T-cell (primary cell): ENCODE results near the gene FLNB. TPM values are rescaled to one million over a fixed set of nuclear protein-coding genes. Genes with fewer than 3 reads are reported as not detected.
A peak's percentile ranks its signal among the peaks of the same experiment; 100 is the strongest.

ENCODE experiments used
- ATAC-seq, 4 experiments: fragments of 200-7000 bp in 3 of 4; fragments of 150-1000 bp in 1 of 4; cut with Tn5 transposase; replicated peaks in 1 of 4; 1 replicate in 3 of 4; 2 replicates in 1 of 4; pipeline ENCODE4 v1.10.0; 2021; ENCODE audit warnings: moderate library complexity in 3 of 4, mild to moderate bottlenecking in 2 of 4, moderate number of reproducible peaks in 1 of 4
- CTCF ChIA-PET, 2 donors: fragments of 300-600 bp; sonication (Branson Sonifier 250); formaldehyde crosslinking; loops; one replicate each; lab custom pipeline; 2022; ENCODE audit warnings: antibody characterized with exemption in 2 of 2; lab: Charles Lee
- POLR2A ChIA-PET, 2 donors: fragments of 300-600 bp; sonication (Branson Sonifier 250); formaldehyde crosslinking; loops; one replicate each; lab custom pipeline; 2022; ENCODE audit warnings: antibody characterized with exemption in 2 of 2; lab: Charles Lee
- DNase-seq, 35 experiments: peaks; one replicate each; pipeline versions ENCODE4 v3.0.0 to v3.0.0-alpha.2; 2013 to 2023
- H3K27ac ChIP-seq: one replicate; pipeline ENCODE4 v1.5.1; 2013; ENCODE audit warnings: low read length
- H3K27me3 ChIP-seq, 2 experiments: replicated peaks in 1 of 2; 1 replicate in 1 of 2; 2 replicates in 1 of 2; pipeline versions ENCODE4 v1.6.1 to v1.7.0; 2013; ENCODE audit warnings: low read length in 1 of 2, mixed read lengths in 1 of 2; ENCODE audit not compliant: control insufficient read depth in 2 of 2, insufficient read depth in 2 of 2; ENCODE audit errors: extremely low read depth in 1 of 2
- H3K36me3 ChIP-seq, 2 donors: 1 replicate in 1 of 2; 2 replicates in 1 of 2; pipeline versions ENCODE4 v1.6.1 to v1.7.0; 2013; ENCODE audit warnings: low read length in 1 of 2; ENCODE audit not compliant: control insufficient read depth in 2 of 2, insufficient read depth in 1 of 2; ENCODE audit errors: extremely low read depth in 1 of 2
- H3K4me1 ChIP-seq, 2 experiments: 1 replicate in 1 of 2; 2 replicates in 1 of 2; pipeline versions ENCODE4 v1.6.1 to v1.7.0; 2013; ENCODE audit warnings: low read length in 2 of 2, mixed read lengths in 1 of 2; ENCODE audit not compliant: insufficient read depth in 2 of 2, control insufficient read depth in 1 of 2; ENCODE audit errors: extremely low read depth in 1 of 2
- H3K4me3 ChIP-seq, 2 donors: 1 replicate in 1 of 2; 2 replicates in 1 of 2; pipeline versions ENCODE4 v1.5.1 to v1.7.0; 2013; ENCODE audit warnings: mild to moderate bottlenecking in 2 of 2, low read length in 1 of 2, moderate library complexity in 1 of 2; ENCODE audit not compliant: control insufficient read depth in 1 of 2; ENCODE audit errors: extremely low read depth in 1 of 2
- H3K9me3 ChIP-seq: 2 replicates; pipeline ENCODE4 v1.7.0; 2013
- H3K27ac Mint-ChIP-seq, 2 donors: one replicate each; pipeline ENCODE4 v1.8.0; 2020 to 2021; ENCODE audit warnings: mild to moderate bottlenecking in 2 of 2, mixed read lengths in 2 of 2
- H3K27me3 Mint-ChIP-seq, 2 donors: one replicate each; pipeline ENCODE4 v1.8.0; 2021 to 2022; ENCODE audit warnings: mixed read lengths in 2 of 2
- H3K36me3 Mint-ChIP-seq: one replicate; pipeline ENCODE4 v1.8.0; 2021; ENCODE audit warnings: mixed read lengths
- H3K4me1 Mint-ChIP-seq, 3 donors: one replicate each; pipeline ENCODE4 v1.8.0; 2020 to 2022; ENCODE audit warnings: mixed read lengths in 3 of 3, mild to moderate bottlenecking in 1 of 3
- H3K4me3 Mint-ChIP-seq, 3 donors: one replicate each; pipeline ENCODE4 v1.8.0; 2020 to 2022; ENCODE audit warnings: mild to moderate bottlenecking in 3 of 3, mixed read lengths in 3 of 3, moderate library complexity in 3 of 3
- H3K9me3 Mint-ChIP-seq, 3 donors: one replicate each; pipeline ENCODE4 v1.8.0; 2020 to 2022; ENCODE audit warnings: mixed read lengths in 3 of 3
- WGBS: methylation state at CpG from one replicate; pipeline ENCODE4 v1.1.5; 2013; ENCODE audit warnings: missing lambda C conversion rate; ENCODE audit not compliant: insufficient coverage; 5-methylcytosine and 5-hydroxymethylcytosine counted together
- total RNA-seq, 35 experiments: library from RNA in 6 of 35; stranded (reverse) in 6 of 35; fragments of 120-200 nt in 1 of 35; gene quantifications; one replicate each; pipeline versions ENCODE4 v1.2.1 to v1.2.4 and lab custom pipeline; 2013 to 2026

FLNB gene
- total RNA-seq, 5 donors from 2014 or later (not counting 1 experiment from before 2014, with no cell fraction given) = 37.0 to 79.7 (median 39.4) TPM

DNA sequence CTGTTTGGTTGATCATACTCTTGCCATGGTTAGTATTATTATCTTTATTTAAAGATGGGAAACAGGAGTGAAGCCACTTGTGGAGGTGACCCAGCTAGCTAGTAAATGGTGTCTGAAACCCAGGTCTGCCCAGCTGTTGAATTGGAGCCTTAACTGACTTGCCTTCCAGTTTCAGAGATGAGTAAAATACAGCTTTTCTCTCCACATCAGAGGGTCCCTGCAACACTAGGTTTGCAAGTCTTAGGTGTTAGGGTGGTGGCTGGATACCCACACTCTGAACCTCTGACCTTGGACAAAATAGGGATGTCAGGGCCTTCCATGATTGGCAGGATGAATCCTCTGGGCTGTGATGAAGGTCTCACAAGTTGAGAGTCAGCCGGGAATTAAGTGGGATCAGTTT is 4.1 kb downstream of the FLNB start:
- no peak for ATAC-seq

DNA sequence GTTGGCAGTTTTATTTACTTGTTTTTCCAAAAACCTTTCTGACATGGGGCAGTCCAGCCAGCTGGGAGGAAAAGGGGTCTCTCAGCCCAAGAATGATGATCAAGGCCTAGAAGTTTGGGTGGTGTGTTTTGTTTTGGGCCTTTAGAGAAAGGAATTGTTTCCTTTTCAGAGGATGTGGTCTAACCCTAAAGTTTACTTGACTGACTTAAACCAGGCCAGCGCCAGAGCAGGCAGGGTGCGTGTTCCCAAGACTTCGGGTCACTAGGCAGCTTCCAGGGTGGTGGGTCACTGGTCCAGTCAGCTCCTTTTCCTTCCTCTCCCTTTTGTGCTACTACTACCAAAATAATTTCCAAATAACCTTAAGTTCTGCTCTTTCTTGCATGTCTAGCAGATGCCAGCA is 4.9 kb downstream of the FLNB start:
- WGBS = 20% methylated on average over 2 of the region's 3 CpGs
- DNase-seq = no peak
- Histone ChIP-seq H3K9me3 (no peaks in the 10 kb centered on the region), H3K27me3 (peaks cover 0 to 3% of the 10 kb centered on the region in 2 experiments), H3K4me3 (no peak overlapping the region), H3K36me3 (no peaks in the 10 kb centered on the region), H3K27ac (no peak overlapping the region), H3K4me1 (peaks cover 18 to 42% of the 10 kb centered on the region in 2 experiments)
- CTCF ChIA-PET = interaction anchor here (0.6 to 1.5 kb wide), 3 partner anchors 11 to 293 kb away, joined by 4 read pairs; partner anchors contain the start of genes HTD2 (in 1 of the 2) and RPP14 (in 1 of the 2)
- Mint-ChIP-seq H3K4me3 (peak overlapping the region in 1 of 3 donors; percentile 86), H3K27ac (peak overlapping the region; percentile 21 to 49), H3K36me3 (no peaks in the 10 kb centered on the region), H3K9me3 (no peaks in the 10 kb centered on the region), H3K27me3 (no peaks in the 10 kb centered on the region), H3K4me1 (peaks cover 58 to 70% (median 58%) of the 10 kb centered on the region in 3 donors)
- no peak for ATAC-seq
- POLR2A ChIA-PET = no interaction called here

More for the DNA sequence above, 4.1 kb downstream of the FLNB start:
- no CpG with 5 or more reads among the region's 1 CpG for WGBS
- Mint-ChIP-seq H3K9me3 (no peaks in the 10 kb centered on the region), H3K27ac (peak overlapping the region; percentile 21 to 61), H3K4me1 (peaks cover 53 to 63% (median 54%) of the 10 kb centered on the region in 3 donors), H3K4me3 (peak overlapping the region in 2 of 3 donors; percentile 1 to 86), H3K27me3 (no peaks in the 10 kb centered on the region), H3K36me3 (no peaks in the 10 kb centered on the region)
- H3K27ac ChIP-seq = no peak overlapping the region
- no peak for DNase-seq
- H3K36me3 ChIP-seq = no peaks in the 10 kb centered on the region
- no peak overlapping the region for H3K4me3 ChIP-seq
- peaks cover 0 to 3% of the 10 kb centered on the region in 2 experiments for H3K27me3 ChIP-seq
- no peaks in the 10 kb centered on the region for H3K9me3 ChIP-seq
- ChIA-PET POLR2A (no interaction called here), CTCF (interaction anchor here in 1 of 2 donors (1.2 to 1.5 kb wide), 2 partner anchors 12 to 294 kb away, joined by 4 read pairs; partner anchors contain the start of genes HTD2 and RPP14)
- peaks cover 18 to 46% of the 10 kb centered on the region in 2 experiments for H3K4me1 ChIP-seq

DNA sequence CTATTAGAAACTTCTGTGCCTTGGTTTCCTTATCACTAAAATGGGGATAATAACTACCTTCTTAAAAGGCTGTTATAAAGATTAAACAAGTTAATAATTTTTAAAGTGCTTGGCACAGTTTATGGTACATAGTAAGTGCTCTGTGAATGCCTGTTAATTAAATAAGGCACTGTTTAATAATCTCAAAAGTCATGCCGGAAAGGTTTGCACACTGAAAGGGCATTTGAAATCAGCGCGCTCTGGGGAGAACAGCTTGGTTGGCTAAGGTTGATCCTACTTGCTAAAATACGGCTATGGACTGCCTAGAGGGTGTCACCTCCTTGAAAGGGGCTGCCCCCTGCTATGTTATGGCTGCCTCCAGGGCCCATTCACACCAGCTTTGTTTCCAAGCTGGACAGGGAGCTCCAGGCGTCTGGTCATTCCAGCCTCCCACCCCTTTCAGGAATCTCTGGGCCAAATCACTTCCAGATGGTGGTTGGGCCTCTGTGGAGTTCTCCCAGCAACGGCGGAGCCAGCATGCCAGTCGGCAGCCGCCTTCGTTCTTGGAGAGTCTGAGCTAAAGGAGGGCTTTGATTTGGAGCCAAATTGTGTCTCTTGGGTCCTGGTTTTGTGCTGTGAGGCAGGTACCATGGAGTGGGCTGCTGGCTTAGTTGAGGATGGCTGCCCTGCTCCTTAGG is 5.9 kb downstream of the FLNB start:
- WGBS = 98% methylated on average over 10 of the region's 10 CpGs
- Histone ChIP-seq H3K36me3 (no peaks in the 10 kb centered on the region), H3K4me1 (peaks cover 18 to 34% of the 10 kb centered on the region in 2 experiments), H3K4me3 (no peak overlapping the region), H3K27ac (no peak overlapping the region), H3K9me3 (no peaks in the 10 kb centered on the region), H3K27me3 (peaks cover 0 to 2% of the 10 kb centered on the region in 2 experiments)
- ATAC-seq (no peak), DNase-seq (no peak)
- Mint-ChIP-seq H3K4me3 (no peak overlapping the region), H3K27ac (no peak overlapping the region), H3K9me3 (no peaks in the 10 kb centered on the region), H3K36me3 (no peaks in the 10 kb centered on the region), H3K27me3 (no peaks in the 10 kb centered on the region), H3K4me1 (peaks cover 59 to 72% (median 60%) of the 10 kb centered on the region in 3 donors)
- ChIA-PET POLR2A (no interaction called here), CTCF (no interaction called here)

DNA sequence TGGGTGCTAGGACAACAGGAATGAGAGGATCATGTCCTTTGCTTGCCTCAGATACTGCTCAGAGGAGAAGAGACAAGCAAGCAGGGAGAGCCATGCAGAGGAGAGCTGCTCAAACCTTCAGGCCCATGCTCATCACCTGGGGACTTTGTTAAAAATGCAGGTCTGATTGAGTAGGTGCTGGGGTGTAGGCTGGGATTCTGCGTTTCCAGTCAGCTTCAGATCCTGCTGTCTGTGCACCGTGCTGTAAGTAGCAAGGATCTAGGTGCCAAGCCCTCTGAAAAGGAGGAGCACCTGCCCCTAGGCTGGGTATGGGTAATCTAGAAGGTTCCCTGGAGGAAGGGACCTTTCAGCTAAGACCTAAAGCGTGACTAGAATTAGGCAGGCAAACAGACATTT is 7.3 kb downstream of the FLNB start:
- CTCF ChIA-PET = interaction anchor here in 1 of 2 donors (0.7 kb wide), 1 partner anchor 1105 kb away, joined by 7 read pairs; no protein-coding TSS in a partner anchor
- no peak overlapping the region for H3K27ac ChIP-seq
- no peak for DNase-seq
- Mint-ChIP-seq H3K27ac (no peak overlapping the region), H3K27me3 (no peaks in the 10 kb centered on the region), H3K36me3 (no peaks in the 10 kb centered on the region), H3K4me3 (no peak overlapping the region), H3K9me3 (no peaks in the 10 kb centered on the region), H3K4me1 (peaks cover 58 to 72% (median 61%) of the 10 kb centered on the region in 3 donors)
- POLR2A ChIA-PET = interaction anchor here in 1 of 2 donors (0.7 kb wide), 1 partner anchor 33 kb away, joined by 5 read pairs; no protein-coding TSS in a partner anchor
- H3K9me3 ChIP-seq = no peaks in the 10 kb centered on the region
- no peaks in the 10 kb centered on the region for H3K27me3 ChIP-seq
- H3K4me1 ChIP-seq = peaks cover 17 to 23% of the 10 kb centered on the region in 2 experiments
- no peak for ATAC-seq
- H3K36me3 ChIP-seq = no peaks in the 10 kb centered on the region
- H3K4me3 ChIP-seq = no peak overlapping the region
- 83% methylated on average over 2 of the region's 3 CpGs for WGBS

DNA sequence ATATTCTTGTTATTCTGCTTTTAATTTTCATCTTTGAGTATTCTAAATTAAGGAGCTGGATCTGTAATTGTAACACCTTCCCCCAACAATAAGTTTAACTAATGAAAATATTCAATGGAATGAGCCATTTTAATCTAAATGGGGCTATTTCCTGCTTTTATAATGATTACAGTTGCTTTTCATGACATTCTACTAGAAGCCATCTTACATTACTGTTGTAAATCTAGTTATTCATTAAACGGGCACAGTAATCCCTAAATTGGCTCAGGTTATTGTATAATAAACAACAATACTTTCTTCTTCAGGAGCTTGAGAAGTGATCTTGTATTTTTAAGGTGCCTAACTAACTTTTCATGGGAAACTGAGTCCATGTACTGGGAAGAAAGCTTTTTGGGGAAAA is 8.5 kb downstream of the FLNB start:
- no peaks in the 10 kb centered on the region for H3K36me3 ChIP-seq
- H3K27ac Mint-ChIP-seq = peak overlapping the region in 1 of 2 donors; percentile 1
- WGBS = no CpG with 5 or more reads among the region's 1 CpG
- no peak overlapping the region for H3K27ac ChIP-seq
- no peak overlapping the region for H3K4me3 ChIP-seq
- H3K36me3 Mint-ChIP-seq = no peaks in the 10 kb centered on the region
- peaks cover 53 to 71% (median 53%) of the 10 kb centered on the region in 3 donors for H3K4me1 Mint-ChIP-seq
- no peak for DNase-seq
- POLR2A ChIA-PET = interaction anchor here in 1 of 2 donors (0.7 kb wide), 1 partner anchor 205 kb away, joined by 4 read pairs; no protein-coding TSS in a partner anchor
- no peaks in the 10 kb centered on the region for H3K27me3 Mint-ChIP-seq
- no peaks in the 10 kb centered on the region for H3K9me3 ChIP-seq
- ATAC-seq = no peak
- CTCF ChIA-PET = interaction anchor here (0.5 to 0.9 kb wide), 3 partner anchors 30 to 206 kb away, joined by 3 to 4 read pairs (median 3); no protein-coding TSS in a partner anchor
- peaks cover 15 to 20% of the 10 kb centered on the region in 2 experiments for H3K4me1 ChIP-seq
- H3K27me3 ChIP-seq = no peaks in the 10 kb centered on the region
- no peak overlapping the region for H3K4me3 Mint-ChIP-seq
- H3K9me3 Mint-ChIP-seq = no peaks in the 10 kb centered on the region

DNA sequence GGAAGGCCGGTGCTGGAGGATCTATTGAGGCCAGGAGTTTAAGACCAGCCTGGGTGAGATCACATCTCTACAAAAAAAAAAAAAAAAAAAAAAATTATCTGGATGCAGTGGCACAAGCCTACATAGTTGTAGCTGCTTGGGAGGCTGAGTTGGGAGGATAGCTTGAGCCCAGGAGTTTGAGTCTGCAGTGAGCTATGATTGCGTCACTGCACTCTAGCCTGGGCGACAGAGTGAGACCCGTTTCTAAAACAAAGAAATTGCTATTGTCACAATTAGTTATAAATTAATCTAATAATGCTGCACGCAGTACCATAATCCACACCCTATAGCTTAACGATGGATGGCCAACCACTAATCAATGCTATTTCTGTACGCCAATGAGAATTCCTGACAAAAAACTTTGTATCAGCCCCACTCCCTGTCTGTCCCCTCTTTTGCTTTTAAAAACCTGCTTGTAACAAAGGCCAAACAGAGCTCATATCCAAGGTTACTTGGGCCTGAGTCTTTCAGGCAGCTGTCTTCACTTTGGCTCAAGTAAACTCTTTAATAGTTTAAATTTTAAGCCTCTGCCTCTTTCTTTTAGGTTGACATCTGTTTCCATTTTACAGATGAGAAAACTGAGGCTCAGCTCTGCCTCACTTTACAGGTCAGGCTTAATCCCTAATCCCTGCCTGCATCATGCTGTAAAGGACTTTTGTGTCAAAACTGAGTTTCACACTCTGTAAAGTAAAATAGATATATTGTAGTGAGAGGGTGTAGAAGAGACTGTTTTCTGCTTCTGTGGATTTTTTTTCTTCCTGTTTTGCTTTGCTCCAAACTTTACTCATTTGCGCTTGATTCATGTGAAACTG is 10.9 kb downstream of the FLNB start:
- H3K4me1 Mint-ChIP-seq = peaks cover 44 to 60% (median 46%) of the 10 kb centered on the region in 3 donors

More for the DNA sequence above, 10.9 kb downstream of the FLNB start:
- Histone ChIP-seq H3K27me3 (no peaks in the 10 kb centered on the region), H3K4me1 (peaks cover 5 to 10% of the 10 kb centered on the region in 2 experiments), H3K9me3 (no peaks in the 10 kb centered on the region), H3K27ac (no peak overlapping the region), H3K36me3 (no peaks in the 10 kb centered on the region), H3K4me3 (no peak overlapping the region)
- Mint-ChIP-seq H3K27ac (no peak overlapping the region), H3K4me3 (no peak overlapping the region), H3K27me3 (no peaks in the 10 kb centered on the region), H3K36me3 (no peaks in the 10 kb centered on the region), H3K9me3 (no peaks in the 10 kb centered on the region)
- WGBS = 95% methylated on average over 2 of the region's 8 CpGs
- CTCF ChIA-PET = interaction anchor here (0.6 to 1.5 kb wide), 3 partner anchors 9 to 11 kb away, joined by 4 to 5 read pairs (median 4); partner anchors contain the start of gene FLNB (in 2 of the 2)
- ATAC-seq (no peak), DNase-seq (no peak)
- POLR2A ChIA-PET = interaction anchor here in 1 of 2 donors (0.6 kb wide), 3 partner anchors 9 to 411 kb away, joined by 4 to 5 read pairs (median 5); no protein-coding TSS in a partner anchor
